HEK293 (cell line): ENCODE results near the gene PXDC1.

ENCODE experiments used
- CTCF ChIA-PET: fragments of 350-600 bp; formaldehyde crosslinking; extraction: SDS; loops from one replicate; lab custom pipeline; 2021; ENCODE audit warnings: antibody characterized with exemption; lab: Yijun Ruan, JAX
- POLR2A ChIA-PET: fragments of 300-600 bp; formaldehyde crosslinking; extraction: SDS; loops from one replicate; lab custom pipeline; 2020; ENCODE audit warnings: antibody characterized with exemption, inconsistent platforms; lab: Yijun Ruan, JAX
- H3K27ac ChIP-seq: fragments of 200-500 bp; sonication (Bioruptor generic); 2 replicates; pipeline ENCODE4 v1.5.1; 2014; ENCODE audit warnings: low read depth, low read length, control low read depth, inconsistent platforms; ENCODE audit errors: extremely low read depth
- H3K36me3 ChIP-seq, 2 experiments: fragments of 200-500 bp in 1 of 2; sonication (Bioruptor generic) in 1 of 2; 1 replicate in 1 of 2; 2 replicates in 1 of 2; pipeline ENCODE4 v1.5.1; 2014 to 2017; ENCODE audit warnings: inconsistent platforms in 2 of 2, low read length in 2 of 2; ENCODE audit not compliant: control insufficient read depth in 2 of 2, insufficient read depth in 1 of 2
- H3K4me1 ChIP-seq: fragments of 200-500 bp; sonication (Bioruptor generic); 2 replicates; pipeline ENCODE4 v1.5.1; 2014; ENCODE audit warnings: mild to moderate bottlenecking, low read length, inconsistent platforms; ENCODE audit not compliant: control insufficient read depth, insufficient read depth
- H3K4me3 ChIP-seq: 2 replicates; pipeline ENCODE4 v1.5.1; 2011; ENCODE audit warnings: low read depth, mild to moderate bottlenecking, control low read depth, low read length, moderate library complexity
- H3K9me3 ChIP-seq: fragments of 200-500 bp; sonication (Bioruptor generic); 2 replicates; pipeline ENCODE4 v1.5.1; 2014; ENCODE audit warnings: low read depth, low read length, inconsistent platforms; ENCODE audit not compliant: control insufficient read depth, insufficient read depth
- KLF10 ChIP-seq: fragments of 450-650 bp; IDR thresholded peaks from 2 replicates; pipeline ENCODE4 v1.5.1; 2018; ENCODE audit warnings: missing biosample characterization, mild to moderate bottlenecking, missing genetic modification characterization
- KLF17 ChIP-seq: fragments of 450-650 bp; formaldehyde crosslinking; IDR thresholded peaks from 2 replicates; pipeline ENCODE4 v1.5.1; 2016; ENCODE audit warnings: missing biosample characterization, missing genetic modification characterization
- PRDM6 ChIP-seq: fragments of 450-650 bp; formaldehyde crosslinking; IDR thresholded peaks from 2 replicates; pipeline ENCODE4 v1.5.1; 2017; ENCODE audit warnings: missing biosample characterization, missing genetic modification characterization
- SP2 ChIP-seq: fragments of 450-650 bp; formaldehyde crosslinking; IDR thresholded peaks from 2 replicates; pipeline ENCODE4 v1.5.1; 2016; ENCODE audit warnings: missing biosample characterization, missing genetic modification characterization
- ZBTB21 ChIP-seq: fragments of 450-650 bp; formaldehyde crosslinking; IDR thresholded peaks from 2 replicates; pipeline ENCODE4 v1.5.1; 2017; ENCODE audit warnings: missing biosample characterization, missing genetic modification characterization
- ZFP69B ChIP-seq: fragments of 450-650 bp; formaldehyde crosslinking; IDR thresholded peaks from 2 replicates; pipeline ENCODE4 v1.5.1; 2016; ENCODE audit warnings: missing biosample characterization, missing genetic modification characterization
- ZIC2 ChIP-seq: fragments of 450-650 bp; formaldehyde crosslinking; IDR thresholded peaks from 2 replicates; pipeline ENCODE4 v1.5.1; 2016; ENCODE audit warnings: missing biosample characterization, missing genetic modification characterization
- ZNF335 ChIP-seq: fragments of 450-650 bp; formaldehyde crosslinking; conservative IDR thresholded peaks from 2 replicates; pipeline ENCODE4 v1.5.1; 2016; ENCODE audit warnings: missing biosample characterization, missing genetic modification characterization
- ZNF426 ChIP-seq: fragments of 450-650 bp; formaldehyde crosslinking; IDR thresholded peaks from 2 replicates; pipeline ENCODE4 v1.5.1; 2017; ENCODE audit warnings: missing biosample characterization, missing genetic modification characterization, mild to moderate bottlenecking, inconsistent platforms, moderate library complexity
- ZNF510 ChIP-seq: fragments of 450-650 bp; formaldehyde crosslinking; IDR thresholded peaks from 2 replicates; pipeline ENCODE4 v1.5.1; 2018; ENCODE audit warnings: mild to moderate bottlenecking, missing genetic modification characterization, missing biosample characterization; ENCODE audit not compliant: insufficient replicate concordance
- TF ChIP-seq, protein P1 (sequence below): fragments of 450-650 bp; formaldehyde crosslinking; IDR thresholded peaks from 2 replicates; pipeline ENCODE4 v1.5.1; 2017; ENCODE audit warnings: missing biosample characterization, mild to moderate bottlenecking, missing genetic modification characterization, moderate library complexity
- TF ChIP-seq, protein P2 (sequence below): fragments of 450-650 bp; formaldehyde crosslinking; IDR thresholded peaks from 2 replicates; pipeline ENCODE4 v1.5.1; 2016; ENCODE audit warnings: missing biosample characterization, missing genetic modification characterization
- TF ChIP-seq, protein P3 (sequence below): fragments of 450-650 bp; formaldehyde crosslinking; IDR thresholded peaks from 2 replicates; pipeline ENCODE4; 2016; ENCODE audit warnings: missing biosample characterization, missing genetic modification characterization
- TF ChIP-seq, protein P4 (sequence below): fragments of 450-650 bp; formaldehyde crosslinking; conservative IDR thresholded peaks from 2 replicates; pipeline ENCODE4 v1.5.1; 2016; ENCODE audit warnings: low read depth, missing biosample characterization, missing genetic modification characterization
- TF ChIP-seq, protein P5 (sequence below): fragments of 450-650 bp; formaldehyde crosslinking; IDR thresholded peaks from 2 replicates; pipeline ENCODE4 v1.5.1; 2017; ENCODE audit warnings: missing biosample characterization, missing genetic modification characterization
- TF ChIP-seq, protein P6 (sequence below): fragments of 450-650 bp; formaldehyde crosslinking; IDR thresholded peaks from 2 replicates; pipeline ENCODE4 v1.5.0; 2017; ENCODE audit warnings: missing biosample characterization, missing genetic modification characterization, borderline replicate concordance

PXDC1 gene

DNA sequence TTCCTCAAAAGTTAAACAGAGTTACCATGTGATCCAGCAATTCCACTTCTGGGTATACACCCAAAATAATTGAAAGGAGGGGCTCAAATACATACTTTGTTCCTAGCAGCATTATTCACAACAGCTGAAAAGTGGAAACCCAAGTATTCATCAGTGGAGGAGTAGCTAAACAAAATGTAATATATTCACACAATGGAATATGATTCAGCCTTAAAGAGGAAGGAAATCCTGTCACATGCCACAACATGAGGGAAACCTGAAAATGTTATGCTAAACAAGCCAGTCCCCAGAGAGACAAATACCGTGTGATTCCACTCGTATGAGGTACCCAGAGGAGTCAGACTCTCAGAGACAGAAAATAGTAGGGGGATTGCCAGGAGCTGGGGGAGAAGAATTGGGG is 44.5 kb downstream of the PXDC1 start:
- Histone ChIP-seq H3K4me3 (no peak overlapping the region), H3K4me1 (no peaks in the 10 kb centered on the region), H3K27ac (no peak overlapping the region), H3K9me3 (no peaks in the 10 kb centered on the region), H3K36me3 (no peaks in the 10 kb centered on the region)
- POLR2A ChIA-PET, result no interaction called here
- TF ChIP-seq, protein P1, sequence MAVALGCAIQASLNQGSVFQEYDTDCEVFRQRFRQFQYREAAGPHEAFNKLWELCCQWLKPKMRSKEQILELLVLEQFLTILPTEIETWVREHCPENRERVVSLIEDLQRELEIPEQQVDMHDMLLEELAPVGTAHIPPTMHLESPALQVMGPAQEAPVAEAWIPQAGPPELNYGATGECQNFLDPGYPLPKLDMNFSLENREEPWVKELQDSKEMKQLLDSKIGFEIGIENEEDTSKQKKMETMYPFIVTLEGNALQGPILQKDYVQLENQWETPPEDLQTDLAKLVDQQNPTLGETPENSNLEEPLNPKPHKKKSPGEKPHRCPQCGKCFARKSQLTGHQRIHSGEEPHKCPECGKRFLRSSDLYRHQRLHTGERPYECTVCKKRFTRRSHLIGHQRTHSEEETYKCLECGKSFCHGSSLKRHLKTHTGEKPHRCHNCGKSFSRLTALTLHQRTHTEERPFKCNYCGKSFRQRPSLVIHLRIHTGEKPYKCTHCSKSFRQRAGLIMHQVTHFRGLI, result no peak
- no peak for TF ChIP-seq SP2 (tag by site-specific recombination)
- TF ChIP-seq, protein P2, sequence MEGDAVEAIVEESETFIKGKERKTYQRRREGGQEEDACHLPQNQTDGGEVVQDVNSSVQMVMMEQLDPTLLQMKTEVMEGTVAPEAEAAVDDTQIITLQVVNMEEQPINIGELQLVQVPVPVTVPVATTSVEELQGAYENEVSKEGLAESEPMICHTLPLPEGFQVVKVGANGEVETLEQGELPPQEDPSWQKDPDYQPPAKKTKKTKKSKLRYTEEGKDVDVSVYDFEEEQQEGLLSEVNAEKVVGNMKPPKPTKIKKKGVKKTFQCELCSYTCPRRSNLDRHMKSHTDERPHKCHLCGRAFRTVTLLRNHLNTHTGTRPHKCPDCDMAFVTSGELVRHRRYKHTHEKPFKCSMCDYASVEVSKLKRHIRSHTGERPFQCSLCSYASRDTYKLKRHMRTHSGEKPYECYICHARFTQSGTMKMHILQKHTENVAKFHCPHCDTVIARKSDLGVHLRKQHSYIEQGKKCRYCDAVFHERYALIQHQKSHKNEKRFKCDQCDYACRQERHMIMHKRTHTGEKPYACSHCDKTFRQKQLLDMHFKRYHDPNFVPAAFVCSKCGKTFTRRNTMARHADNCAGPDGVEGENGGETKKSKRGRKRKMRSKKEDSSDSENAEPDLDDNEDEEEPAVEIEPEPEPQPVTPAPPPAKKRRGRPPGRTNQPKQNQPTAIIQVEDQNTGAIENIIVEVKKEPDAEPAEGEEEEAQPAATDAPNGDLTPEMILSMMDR (tag by site-specific recombination), result no peak
- TF ChIP-seq KLF10, result no peak
- TF ChIP-seq, protein P3, sequence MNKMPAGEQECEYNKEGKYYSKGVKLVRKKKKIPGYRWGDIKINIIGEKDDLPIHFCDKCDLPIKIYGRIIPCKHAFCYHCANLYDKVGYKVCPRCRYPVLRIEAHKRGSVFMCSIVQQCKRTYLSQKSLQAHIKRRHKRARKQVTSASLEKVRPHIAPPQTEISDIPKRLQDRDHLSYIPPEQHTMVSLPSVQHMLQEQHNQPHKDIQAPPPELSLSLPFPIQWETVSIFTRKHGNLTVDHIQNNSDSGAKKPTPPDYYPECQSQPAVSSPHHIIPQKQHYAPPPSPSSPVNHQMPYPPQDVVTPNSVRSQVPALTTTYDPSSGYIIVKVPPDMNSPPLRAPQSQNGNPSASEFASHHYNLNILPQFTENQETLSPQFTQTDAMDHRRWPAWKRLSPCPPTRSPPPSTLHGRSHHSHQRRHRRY, result no peak
- no peak for TF ChIP-seq ZNF335 (tag by site-specific recombination)
- no peak for TF ChIP-seq PRDM6
- TF ChIP-seq ZNF510 (tag by site-specific recombination), result no peak
- CTCF ChIA-PET, result interaction anchor here (0.7 to 1.0 kb wide), 2 partner anchors 25 to 81 kb away, joined by 3 to 4 read pairs; no protein-coding TSS in a partner anchor

GRCh38 chr6:3706547-3706946 is 45.0 kb downstream of the PXDC1 start:
- TF ChIP-seq, protein P4, sequence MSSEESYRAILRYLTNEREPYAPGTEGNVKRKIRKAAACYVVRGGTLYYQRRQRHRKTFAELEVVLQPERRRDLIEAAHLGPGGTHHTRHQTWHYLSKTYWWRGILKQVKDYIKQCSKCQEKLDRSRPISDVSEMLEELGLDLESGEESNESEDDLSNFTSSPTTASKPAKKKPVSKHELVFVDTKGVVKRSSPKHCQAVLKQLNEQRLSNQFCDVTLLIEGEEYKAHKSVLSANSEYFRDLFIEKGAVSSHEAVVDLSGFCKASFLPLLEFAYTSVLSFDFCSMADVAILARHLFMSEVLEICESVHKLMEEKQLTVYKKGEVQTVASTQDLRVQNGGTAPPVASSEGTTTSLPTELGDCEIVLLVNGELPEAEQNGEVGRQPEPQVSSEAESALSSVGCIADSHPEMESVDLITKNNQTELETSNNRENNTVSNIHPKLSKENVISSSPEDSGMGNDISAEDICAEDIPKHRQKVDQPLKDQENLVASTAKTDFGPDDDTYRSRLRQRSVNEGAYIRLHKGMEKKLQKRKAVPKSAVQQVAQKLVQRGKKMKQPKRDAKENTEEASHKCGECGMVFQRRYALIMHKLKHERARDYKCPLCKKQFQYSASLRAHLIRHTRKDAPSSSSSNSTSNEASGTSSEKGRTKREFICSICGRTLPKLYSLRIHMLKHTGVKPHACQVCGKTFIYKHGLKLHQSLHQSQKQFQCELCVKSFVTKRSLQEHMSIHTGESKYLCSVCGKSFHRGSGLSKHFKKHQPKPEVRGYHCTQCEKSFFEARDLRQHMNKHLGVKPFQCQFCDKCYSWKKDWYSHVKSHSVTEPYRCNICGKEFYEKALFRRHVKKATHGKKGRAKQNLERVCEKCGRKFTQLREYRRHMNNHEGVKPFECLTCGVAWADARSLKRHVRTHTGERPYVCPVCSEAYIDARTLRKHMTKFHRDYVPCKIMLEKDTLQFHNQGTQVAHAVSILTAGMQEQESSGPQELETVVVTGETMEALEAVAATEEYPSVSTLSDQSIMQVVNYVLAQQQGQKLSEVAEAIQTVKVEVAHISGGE (tag by site-specific recombination), result no peak
- no peak for TF ChIP-seq ZIC2 (tag by site-specific recombination)
- POLR2A ChIA-PET, result no interaction called here
- no peaks in the 10 kb centered on the region for H3K4me1 ChIP-seq
- H3K4me3 ChIP-seq, result no peak overlapping the region
- no peaks in the 10 kb centered on the region for H3K9me3 ChIP-seq
- CTCF ChIA-PET, result interaction anchor here (0.7 kb wide), 1 partner anchor 136 kb away, joined by 3 read pairs; no protein-coding TSS in a partner anchor
- H3K27ac ChIP-seq, result no peak overlapping the region
- no peaks in the 10 kb centered on the region for H3K36me3 ChIP-seq

- no peaks in the 10 kb centered on the region for H3K36me3 ChIP-seq
- no peaks in the 10 kb centered on the region for H3K9me3 ChIP-seq
- H3K4me1 ChIP-seq, result no peaks in the 10 kb centered on the region
- POLR2A ChIA-PET, result no interaction called here
- CTCF ChIA-PET, result interaction anchor here (0.5 kb wide), 1 partner anchor 183 kb away, joined by 3 read pairs; no protein-coding TSS in a partner anchor
- no peak overlapping the region for H3K27ac ChIP-seq
- no peak overlapping the region for H3K4me3 ChIP-seq
- TF ChIP-seq ZBTB21 (tag by site-specific recombination), result no peak
- no peak for TF ChIP-seq ZNF426 (tag by site-specific recombination)
- TF ChIP-seq ZFP69B, result no peak
- TF ChIP-seq, protein P5, sequence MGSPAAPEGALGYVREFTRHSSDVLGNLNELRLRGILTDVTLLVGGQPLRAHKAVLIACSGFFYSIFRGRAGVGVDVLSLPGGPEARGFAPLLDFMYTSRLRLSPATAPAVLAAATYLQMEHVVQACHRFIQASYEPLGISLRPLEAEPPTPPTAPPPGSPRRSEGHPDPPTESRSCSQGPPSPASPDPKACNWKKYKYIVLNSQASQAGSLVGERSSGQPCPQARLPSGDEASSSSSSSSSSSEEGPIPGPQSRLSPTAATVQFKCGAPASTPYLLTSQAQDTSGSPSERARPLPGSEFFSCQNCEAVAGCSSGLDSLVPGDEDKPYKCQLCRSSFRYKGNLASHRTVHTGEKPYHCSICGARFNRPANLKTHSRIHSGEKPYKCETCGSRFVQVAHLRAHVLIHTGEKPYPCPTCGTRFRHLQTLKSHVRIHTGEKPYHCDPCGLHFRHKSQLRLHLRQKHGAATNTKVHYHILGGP (tag by site-specific recombination), result no peak
- TF ChIP-seq, protein P6, sequence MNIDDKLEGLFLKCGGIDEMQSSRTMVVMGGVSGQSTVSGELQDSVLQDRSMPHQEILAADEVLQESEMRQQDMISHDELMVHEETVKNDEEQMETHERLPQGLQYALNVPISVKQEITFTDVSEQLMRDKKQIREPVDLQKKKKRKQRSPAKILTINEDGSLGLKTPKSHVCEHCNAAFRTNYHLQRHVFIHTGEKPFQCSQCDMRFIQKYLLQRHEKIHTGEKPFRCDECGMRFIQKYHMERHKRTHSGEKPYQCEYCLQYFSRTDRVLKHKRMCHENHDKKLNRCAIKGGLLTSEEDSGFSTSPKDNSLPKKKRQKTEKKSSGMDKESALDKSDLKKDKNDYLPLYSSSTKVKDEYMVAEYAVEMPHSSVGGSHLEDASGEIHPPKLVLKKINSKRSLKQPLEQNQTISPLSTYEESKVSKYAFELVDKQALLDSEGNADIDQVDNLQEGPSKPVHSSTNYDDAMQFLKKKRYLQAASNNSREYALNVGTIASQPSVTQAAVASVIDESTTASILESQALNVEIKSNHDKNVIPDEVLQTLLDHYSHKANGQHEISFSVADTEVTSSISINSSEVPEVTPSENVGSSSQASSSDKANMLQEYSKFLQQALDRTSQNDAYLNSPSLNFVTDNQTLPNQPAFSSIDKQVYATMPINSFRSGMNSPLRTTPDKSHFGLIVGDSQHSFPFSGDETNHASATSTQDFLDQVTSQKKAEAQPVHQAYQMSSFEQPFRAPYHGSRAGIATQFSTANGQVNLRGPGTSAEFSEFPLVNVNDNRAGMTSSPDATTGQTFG (tag by site-specific recombination), result no peak
- TF ChIP-seq KLF17 (tag by site-specific recombination), result no peak
These were observed 49.9 kb downstream of the PXDC1 start for GRCh38 chr6:3701631-3702030.
